ENCODE results near the gene PPM1A.
A peak's percentile ranks its signal among the peaks of the same experiment; 100 is the strongest.

Gene PPM1A

GRCh38 chr14:60339571-60339970, 90.5 kb downstream of the PPM1A start:
- TF ChIP-seq CTCF (IDR thresholded peaks at IDR 0.05; ENCODE audit: low read length) (no peak), EZH2 (IDR thresholded peaks at IDR 0.05; ENCODE audit: borderline replicate concordance, low read length) (no peak)
- no peak overlapping the region for H2AFZ ChIP-seq (ENCODE audit: low read length)
- no peaks in the 10 kb centered on the region for H3K9me2 ChIP-seq (ENCODE audit: low read depth, low read length)
- no peaks in the 10 kb centered on the region for H3K4me1 ChIP-seq (ENCODE audit: insufficient read depth, low read length, severe bottlenecking)
- no peak overlapping the region for H3K4me2 ChIP-seq (ENCODE audit: low read length)
- H3K79me2 ChIP-seq (ENCODE audit: insufficient read depth, low read length): no peaks in the 10 kb centered on the region
- H3K4me3 ChIP-seq (ENCODE audit: low read depth, low read length, poor library complexity, severe bottlenecking): no peak overlapping the region
- no peaks in the 10 kb centered on the region for H3F3A ChIP-seq (ENCODE audit: insufficient read depth, low read length)
- H4K20me1 ChIP-seq (ENCODE audit: insufficient read depth, low read length): no peaks in the 10 kb centered on the region
- no peak overlapping the region for H3K27ac ChIP-seq (ENCODE audit: low read depth, low read length, poor library complexity, severe bottlenecking)
- no peaks in the 10 kb centered on the region; the same call in 1 of the 2 replicates for H3K36me3 ChIP-seq (ENCODE audit: insufficient read depth, low read length)
- H3K9ac ChIP-seq (ENCODE audit: low read length): no peak overlapping the region
- H3K9me3 ChIP-seq (ENCODE audit: low read length): no peaks in the 10 kb centered on the region
- H3K27me3 ChIP-seq (ENCODE audit: insufficient read depth, low read length): no peaks in the 10 kb centered on the region

GRCh38 chr14:60343571-60344071, 94.6 kb downstream of the PPM1A start:
- no peak overlapping the region for H3K9ac ChIP-seq (ENCODE audit: low read length)
- H3K4me2 ChIP-seq (ENCODE audit: low read length): no peak overlapping the region

DNA sequence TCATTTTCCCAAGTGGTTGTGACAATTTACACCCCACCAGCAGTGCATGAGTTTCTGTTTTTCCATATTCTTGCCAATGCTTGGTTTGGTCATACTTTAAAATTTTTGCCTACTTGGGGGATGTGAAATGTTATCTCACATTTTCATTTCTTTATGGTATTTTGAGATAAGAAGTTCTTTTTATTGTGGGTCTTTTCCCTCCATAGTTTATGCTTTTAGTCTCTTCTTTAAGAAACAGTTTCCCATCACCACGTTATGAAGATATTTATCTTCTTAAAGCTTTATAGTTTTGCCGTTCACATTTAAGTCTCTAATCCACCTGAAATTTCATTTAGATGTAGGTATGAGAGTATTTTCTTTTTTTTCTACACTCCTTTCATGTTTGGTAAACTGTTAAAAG, 95.7 kb downstream of the PPM1A start:
- H3K79me2 ChIP-seq (ENCODE audit: insufficient read depth, low read length): no peaks in the 10 kb centered on the region
- H4K20me1 ChIP-seq (ENCODE audit: insufficient read depth, low read length): no peaks in the 10 kb centered on the region
- H3K36me3 ChIP-seq (ENCODE audit: insufficient read depth, low read length): no peaks in the 10 kb centered on the region
- H3K9me2 ChIP-seq (ENCODE audit: low read depth, low read length): no peaks in the 10 kb centered on the region
- no peak overlapping the region for H3K9ac ChIP-seq (ENCODE audit: low read length)
- H3F3A ChIP-seq (ENCODE audit: insufficient read depth, low read length): peaks cover 5% of the 10 kb centered on the region; the same call in 1 of the 2 replicates
- H3K27me3 ChIP-seq (ENCODE audit: insufficient read depth, low read length): no peaks in the 10 kb centered on the region
- no peaks in the 10 kb centered on the region for H3K9me3 ChIP-seq (ENCODE audit: low read length)
- no peak overlapping the region for H3K4me2 ChIP-seq (ENCODE audit: low read length)
- no peak overlapping the region for H3K27ac ChIP-seq (ENCODE audit: low read depth, low read length, poor library complexity, severe bottlenecking)
- no peak overlapping the region for H3K4me3 ChIP-seq (ENCODE audit: low read depth, low read length, poor library complexity, severe bottlenecking)
- H3K4me1 ChIP-seq (ENCODE audit: insufficient read depth, low read length, severe bottlenecking): peaks cover 51% of the 10 kb centered on the region
- TF ChIP-seq CTCF (IDR thresholded peaks at IDR 0.05; ENCODE audit: low read length) (no peak), EZH2 (IDR thresholded peaks at IDR 0.05; ENCODE audit: borderline replicate concordance, low read length) (no peak)
- H2AFZ ChIP-seq (ENCODE audit: low read length): no peak overlapping the region

More at GRCh38 chr14:60343571-60344071, 94.6 kb downstream of the PPM1A start:
- H3K79me2 ChIP-seq (ENCODE audit: insufficient read depth, low read length): no peaks in the 10 kb centered on the region
- no peaks in the 10 kb centered on the region for H3K36me3 ChIP-seq (ENCODE audit: insufficient read depth, low read length)
- peaks cover 39% of the 10 kb centered on the region for H3K4me1 ChIP-seq (ENCODE audit: insufficient read depth, low read length, severe bottlenecking)
- H4K20me1 ChIP-seq (ENCODE audit: insufficient read depth, low read length): no peaks in the 10 kb centered on the region
- H2AFZ ChIP-seq (ENCODE audit: low read length): 0 out of 2 replicates have a peak overlapping the region, but pooled peaks have one; percentile 3
- H3K27ac ChIP-seq (ENCODE audit: low read depth, low read length, poor library complexity, severe bottlenecking): peak overlapping the region; percentile 29
- H3K4me3 ChIP-seq (ENCODE audit: low read depth, low read length, poor library complexity, severe bottlenecking): no peak overlapping the region
- no peaks in the 10 kb centered on the region for H3K9me2 ChIP-seq (ENCODE audit: low read depth, low read length)
- TF ChIP-seq EZH2 (IDR thresholded peaks at IDR 0.05; ENCODE audit: borderline replicate concordance, low read length): no peak
- no peak for TF ChIP-seq CTCF (IDR thresholded peaks at IDR 0.05; ENCODE audit: low read length)
- H3K9me3 ChIP-seq (ENCODE audit: low read length): no peaks in the 10 kb centered on the region
- H3F3A ChIP-seq (ENCODE audit: insufficient read depth, low read length): peaks cover 3% of the 10 kb centered on the region; the same call in 1 of the 2 replicates
- no peaks in the 10 kb centered on the region for H3K27me3 ChIP-seq (ENCODE audit: insufficient read depth, low read length)

Data from OCI-LY1 (cell line).